GM21528 (cell line): Measurements from ENCODE around the gene MGLL.
"Not testable (repeated sequence)": the region's sequence is repeated elsewhere in the genome, so short reads cannot be mapped to it uniquely, and the experiment has no call there.

Experiments used
- ATAC-seq: cut with Tn5 transposase; IDR thresholded peaks from one replicate; pipeline ENCODE4 v1.9.1; 2021; ENCODE audit warnings: mild to moderate bottlenecking, moderate library complexity; ENCODE audit not compliant: unreplicated experiment, low FRiP score

Gene MGLL

DNA sequence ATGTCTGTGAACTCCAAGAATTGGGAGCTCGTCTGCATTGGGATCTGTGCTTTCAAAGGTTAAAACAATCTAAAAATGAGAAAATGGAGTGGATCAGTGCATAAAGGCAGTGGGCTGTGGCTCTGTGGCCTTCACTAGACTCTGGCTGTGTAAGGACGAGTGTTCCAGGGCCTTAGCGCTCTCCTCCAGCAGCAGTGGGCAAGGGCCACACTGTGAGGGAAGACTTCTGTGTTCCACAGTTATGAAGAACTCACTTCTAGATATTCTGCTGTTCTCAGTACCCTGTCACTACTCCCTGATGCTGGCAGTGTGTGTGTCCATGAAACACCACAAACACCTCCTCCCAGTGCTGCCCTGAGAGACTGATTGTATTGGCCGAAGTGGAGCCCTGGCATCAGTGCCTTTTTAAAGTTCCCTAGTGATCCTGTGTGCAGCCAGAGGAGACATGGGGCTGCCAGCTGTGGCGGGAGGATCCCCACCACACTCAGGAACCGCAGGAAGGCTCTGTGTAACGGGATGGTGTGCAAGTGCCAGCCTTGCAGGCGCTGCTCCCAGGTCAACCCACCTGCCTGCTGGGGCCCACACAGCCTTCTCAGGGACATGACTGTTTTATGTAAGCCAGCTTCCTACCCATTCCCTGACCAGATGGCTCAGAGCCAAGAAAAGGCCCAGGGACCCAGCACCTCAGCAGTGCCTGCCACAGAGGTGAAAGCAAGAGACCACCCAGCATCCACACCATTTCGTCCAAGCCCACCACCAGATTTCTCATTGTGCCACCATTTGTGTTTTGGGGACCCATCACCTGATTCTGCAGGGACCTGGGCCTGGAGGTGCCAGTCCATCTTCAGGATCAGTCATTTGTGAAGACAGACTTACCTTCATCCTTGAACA, 109.2 kb downstream of the MGLL start:
- ATAC-seq = no peak

DNA sequence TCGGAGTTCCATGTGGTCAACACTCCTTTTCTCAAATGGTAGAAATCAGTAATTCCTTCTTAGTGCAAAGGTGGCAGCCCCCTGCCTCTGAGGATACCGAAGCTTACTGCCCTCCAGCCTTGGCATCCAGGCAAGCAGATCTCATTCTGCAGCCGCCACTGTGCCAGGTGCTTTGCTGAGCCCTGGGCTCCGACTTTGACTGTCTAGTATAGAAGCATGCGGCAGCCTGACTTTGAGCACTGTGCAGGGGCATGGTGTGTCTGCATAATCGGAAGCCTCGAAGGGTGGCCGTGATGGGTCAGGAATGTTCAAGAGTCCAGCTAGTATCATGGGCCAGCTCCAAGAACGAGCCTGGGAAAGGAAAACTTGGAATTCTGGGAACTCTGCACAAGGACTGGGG, 109.9 kb downstream of the MGLL start:
- no peak for ATAC-seq

DNA sequence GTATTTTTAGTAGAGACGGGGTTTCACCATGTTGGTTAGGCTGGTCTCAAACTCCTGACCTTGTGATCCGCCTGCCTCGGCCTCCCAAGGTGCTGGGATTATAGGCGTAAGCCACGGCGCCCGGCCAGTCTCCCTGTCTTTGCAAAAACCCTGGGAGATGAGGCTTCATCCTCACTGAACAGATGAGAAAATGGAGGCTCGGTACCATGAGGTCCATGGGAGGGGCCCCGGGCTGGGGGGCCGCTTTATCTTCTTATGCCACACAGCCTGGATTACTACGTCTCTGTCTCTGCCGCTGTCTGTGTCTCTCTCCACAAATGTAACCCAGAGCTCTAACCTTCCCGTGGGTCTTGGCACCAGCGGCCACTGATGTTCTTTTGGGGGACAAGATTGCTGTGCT, 110.4 kb downstream of the MGLL start:
- no peak for ATAC-seq

DNA sequence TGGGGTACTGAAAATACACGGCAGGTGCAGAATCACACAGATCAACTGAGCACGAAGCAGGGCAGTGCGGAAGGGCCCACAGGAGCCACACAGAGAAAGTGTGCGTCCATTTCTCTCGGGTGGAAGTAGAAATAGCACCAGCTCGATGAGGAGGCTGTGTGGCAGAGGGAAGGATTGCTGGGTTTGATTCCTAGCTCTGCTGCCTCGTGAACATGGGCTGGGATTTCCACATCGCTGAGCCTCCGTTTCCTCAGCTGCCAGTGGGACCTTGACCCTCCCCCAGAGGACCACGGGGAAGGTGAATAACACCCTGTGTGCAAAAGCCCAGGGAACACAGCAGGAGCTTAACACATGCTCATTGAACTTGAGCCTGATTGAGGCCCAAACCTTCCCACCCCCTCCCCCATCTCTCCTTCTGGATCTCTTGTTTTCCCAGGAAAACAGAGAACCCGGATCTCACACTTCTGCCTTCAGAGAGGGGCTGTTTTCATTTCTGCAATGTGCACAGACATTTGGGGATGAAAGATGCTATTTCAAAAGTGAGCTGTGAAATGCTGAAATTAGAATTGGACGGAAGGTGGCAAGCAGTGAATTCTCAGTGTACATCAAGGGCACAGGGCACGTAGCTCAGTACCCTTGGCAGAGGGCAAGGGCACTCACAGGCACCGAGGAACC, 111.2 kb downstream of the MGLL start:
- ATAC-seq = no peak

DNA sequence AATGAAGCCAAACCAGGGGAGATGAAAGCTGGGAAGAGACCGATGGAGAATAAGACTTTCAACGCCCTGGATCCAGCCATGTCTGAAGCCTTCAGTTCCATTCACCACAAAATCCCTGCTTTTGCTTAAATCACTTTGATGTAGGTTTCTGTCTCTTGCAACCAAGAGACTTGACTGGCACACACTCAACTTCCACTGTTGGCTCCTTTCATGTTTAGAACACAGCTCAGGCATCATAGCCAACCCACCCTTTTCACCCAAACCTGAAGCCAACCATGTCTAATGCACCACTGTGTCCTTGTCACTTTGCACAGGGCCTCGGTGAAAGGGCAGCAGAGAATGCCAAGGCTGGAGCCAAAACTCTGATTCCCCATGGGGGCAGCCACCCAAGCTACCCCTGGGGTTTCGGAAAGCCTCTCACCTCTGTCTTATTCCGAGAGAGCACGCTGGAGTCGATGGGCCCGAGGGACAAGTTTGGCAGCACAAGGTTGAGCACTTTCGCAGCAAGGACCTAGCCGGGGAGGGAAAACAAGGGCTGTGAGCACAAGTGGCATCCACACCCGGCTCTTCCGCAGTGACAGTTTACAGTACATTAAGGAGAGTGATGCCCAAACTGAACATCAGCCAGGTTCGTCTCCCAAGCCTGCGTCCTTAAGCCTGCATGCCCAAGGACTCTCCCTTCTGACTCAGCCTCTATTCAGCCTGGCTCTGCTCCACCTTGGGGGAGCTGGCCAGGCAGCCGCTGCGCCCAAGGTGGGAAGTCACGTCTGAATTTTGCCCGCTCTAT, 112.0 kb downstream of the MGLL start:
- ATAC-seq = no peak

DNA sequence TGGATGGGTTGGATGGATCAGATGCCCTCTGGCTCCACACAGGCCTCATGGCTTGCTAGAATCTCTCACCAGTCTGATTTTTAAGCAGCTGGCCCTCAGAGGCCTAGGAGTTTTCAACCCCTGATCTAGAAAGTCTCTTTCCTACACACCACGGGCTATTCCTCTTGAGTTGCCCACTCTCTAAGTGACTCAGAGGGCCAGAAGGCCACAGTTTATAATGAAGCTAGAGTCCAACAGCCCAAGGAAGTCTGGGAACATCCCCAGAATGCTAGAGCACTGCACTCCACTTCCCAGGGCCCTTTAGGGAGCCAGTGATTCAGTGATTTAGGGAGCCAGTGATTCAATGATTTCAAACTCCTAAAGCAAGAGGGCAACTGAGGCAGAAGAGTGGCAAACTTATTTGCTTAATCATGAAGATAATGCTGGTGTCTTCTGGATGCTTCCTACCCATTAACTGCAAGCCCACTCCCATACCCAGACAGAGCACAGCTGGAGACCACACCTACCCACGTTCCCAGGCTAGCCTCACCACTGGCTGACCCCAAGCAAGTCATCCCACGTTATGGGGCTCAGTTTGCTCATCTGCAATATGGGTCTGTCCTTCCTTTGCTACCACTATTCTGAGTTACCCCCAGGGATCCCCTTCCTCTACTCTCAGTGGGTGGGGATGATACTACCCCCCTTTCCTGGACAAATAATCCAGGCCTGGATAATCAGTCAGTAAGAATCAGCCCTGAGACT, 112.8 kb downstream of the MGLL start:
- ATAC-seq = no peak

DNA sequence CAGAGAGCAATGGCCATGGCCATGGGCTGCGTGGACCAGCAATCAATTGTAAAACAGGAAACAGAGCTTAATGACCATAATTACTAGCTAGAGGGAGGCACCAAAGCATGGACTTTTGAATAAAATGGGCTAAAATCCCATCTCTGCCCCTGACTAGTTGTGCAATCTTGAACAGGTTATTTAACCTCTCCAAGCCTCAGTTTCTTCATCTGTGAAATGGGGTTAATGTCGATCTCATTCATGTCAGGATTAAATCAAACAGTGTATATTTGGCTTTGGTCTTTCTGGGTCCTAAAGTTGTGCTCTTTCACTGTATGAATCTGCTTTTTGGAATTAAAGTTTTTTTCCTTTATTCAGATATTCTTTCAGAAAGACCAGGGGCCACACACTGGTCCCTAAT, 113.5 kb downstream of the MGLL start:
- no peak for ATAC-seq

DNA sequence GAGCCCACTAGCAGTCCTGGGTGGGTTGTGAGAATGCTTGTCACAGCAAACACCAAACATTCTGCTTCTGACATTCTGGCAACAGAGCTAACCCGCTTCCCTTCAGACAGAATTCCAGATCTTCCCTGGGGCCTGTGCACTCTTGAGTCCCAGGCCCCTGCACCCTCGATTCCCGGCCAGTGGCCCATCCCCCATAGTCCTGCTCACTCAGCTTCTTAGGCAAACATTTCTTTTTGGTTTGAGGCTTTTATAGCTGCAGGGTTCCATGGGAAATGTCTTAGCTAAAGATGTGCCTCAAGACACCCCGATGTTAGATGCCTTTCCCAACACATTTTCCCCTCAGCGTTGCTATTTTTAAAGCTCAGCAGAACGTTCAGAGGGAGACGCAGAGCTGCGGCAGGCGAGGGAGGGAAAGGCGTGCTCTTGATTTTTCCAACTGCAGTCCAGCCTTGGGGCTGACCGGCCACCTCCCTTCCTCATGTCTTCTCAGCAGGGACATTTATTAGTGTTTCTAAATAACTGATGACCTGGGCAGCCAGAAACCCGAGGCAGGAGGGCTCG, 114.4 kb downstream of the MGLL start:
- no peak for ATAC-seq

DNA sequence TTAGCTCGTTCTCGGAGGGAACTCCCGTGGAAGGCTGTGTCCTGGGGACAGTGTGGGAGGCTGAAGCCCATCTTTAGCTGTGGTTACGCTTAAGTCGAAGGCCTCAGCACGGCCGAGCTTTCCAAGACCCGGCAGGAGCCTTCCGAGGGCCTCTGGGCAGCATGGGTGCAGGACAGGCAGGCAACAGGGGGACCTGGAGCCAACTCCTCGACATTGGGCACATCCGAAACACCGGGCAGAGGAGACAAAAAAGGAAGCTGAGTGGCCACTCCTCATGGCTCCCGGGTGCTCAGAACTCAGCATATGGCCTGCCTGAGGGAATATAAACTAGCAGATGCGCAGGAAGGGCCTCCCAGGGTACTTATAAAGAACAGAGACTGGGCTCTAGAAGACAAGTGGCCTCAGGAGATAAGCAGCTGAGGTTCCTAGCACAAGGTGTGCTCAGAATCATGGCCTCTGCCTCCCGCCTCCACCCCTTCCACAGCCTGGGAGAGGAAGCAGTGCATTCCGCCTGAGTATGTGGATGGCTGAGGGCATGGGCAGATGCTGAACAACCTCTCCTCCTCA, 115.4 kb downstream of the MGLL start:
- no peak for ATAC-seq

DNA sequence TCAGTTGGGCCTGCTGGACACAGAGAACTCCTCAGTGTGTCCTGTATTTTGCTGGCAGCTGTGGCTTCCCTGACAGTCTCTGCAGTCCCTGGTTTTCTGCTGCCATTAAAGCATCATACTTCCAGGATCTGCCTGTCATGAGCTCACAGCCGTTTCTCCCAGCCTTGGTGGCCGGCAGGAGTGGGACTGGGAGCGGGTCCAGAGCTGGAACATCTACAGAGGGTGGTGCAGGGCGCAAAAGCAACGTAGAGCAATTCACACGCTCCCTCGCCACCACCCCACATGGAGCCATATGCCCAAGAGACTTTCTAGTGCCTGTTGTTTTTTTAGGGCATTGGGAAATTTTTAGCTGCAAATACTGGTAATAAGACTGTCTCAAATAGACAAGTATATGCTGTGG, 116.0 kb downstream of the MGLL start:
- no peak for ATAC-seq

DNA sequence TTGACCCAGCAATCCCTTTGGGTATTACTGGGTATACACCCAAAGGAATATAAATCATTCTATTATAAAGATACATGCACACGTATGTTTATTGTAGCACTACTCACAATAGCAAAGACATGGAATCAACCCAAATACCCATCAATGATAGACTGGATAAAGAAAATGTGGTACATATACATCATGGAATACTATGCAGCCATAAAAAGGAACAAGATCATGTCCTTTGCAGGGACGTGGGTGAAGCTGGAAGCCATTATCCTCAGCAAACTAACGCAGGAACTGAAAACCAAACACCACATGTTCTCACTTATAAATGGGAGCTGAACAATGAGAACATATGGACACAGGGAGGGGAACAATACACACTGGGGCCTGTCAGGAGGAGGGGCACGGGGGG, 117.5 kb downstream of the MGLL start:
- not testable (repeated sequence) for ATAC-seq

DNA sequence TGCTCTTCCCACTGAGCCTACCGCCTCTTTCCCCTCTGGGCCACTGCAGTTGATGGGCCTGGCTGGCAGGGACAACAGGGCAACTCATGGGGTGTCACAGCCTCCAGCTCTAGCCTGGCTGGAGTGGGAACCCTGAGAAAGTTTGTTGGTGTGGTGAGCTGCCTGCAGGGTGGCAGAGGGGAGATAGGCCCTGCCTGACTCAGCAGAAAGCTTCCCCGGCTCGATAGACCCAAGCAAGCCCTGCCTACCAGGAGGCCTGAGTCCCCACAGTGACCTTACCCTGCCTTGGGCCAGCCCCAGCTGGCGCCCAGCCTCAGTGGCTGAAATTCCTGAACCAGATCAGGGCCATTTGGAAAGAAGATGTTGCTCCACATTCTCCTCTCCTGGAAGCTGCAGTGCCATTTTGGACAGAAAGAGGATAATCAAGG, 120.2 kb downstream of the MGLL start:
- no peak for ATAC-seq

DNA sequence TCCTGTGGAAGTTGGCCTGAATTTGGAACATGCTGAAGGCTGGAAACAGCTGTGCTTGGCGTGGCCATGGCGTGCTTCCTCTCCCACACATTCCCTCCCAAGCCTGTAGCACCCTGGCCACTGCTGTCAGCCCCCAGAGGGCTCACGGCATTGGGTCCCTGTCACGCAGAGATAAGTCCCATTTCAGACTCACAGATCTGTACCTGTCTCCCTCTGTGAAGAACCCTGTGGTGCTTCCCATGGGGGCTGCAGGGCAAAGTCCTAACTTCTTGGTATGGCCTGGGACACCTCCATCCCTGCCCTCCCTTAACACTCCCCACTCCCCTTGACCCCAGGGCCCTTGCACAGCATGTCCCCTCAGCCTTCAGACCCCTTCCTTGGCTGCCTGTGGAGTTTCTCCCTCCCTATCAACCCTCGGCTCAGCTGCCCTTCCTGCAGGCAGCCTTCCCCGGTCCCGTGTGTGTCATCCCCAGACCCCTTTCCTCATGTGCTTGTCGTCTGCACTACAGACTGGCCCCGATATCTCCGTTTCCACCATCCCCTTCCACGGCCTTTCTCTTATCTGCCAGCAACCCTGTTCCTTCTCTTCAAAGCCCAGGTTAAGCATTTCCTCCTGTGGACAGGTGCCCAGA, 120.9 kb downstream of the MGLL start:
- no peak for ATAC-seq

DNA sequence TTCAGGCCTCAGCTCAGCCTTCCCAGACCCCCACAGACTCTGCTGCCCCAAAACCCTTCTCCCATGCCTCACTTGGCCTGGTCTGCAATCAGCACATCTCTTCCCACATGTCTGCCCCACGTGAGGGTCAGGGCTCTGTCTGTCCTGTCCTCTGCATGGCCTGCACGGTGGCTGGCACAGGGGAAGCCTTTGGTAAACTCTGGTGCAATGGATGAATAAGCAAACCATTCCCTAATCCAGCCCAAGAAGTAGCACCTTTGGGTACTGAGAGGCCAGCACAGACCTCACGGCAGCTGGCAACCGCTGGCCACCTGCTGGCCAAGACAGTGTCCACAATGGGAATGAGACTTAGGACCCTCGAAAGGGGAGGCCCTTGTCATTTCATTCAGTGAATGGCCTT, 121.9 kb downstream of the MGLL start:
- ATAC-seq = no peak

DNA sequence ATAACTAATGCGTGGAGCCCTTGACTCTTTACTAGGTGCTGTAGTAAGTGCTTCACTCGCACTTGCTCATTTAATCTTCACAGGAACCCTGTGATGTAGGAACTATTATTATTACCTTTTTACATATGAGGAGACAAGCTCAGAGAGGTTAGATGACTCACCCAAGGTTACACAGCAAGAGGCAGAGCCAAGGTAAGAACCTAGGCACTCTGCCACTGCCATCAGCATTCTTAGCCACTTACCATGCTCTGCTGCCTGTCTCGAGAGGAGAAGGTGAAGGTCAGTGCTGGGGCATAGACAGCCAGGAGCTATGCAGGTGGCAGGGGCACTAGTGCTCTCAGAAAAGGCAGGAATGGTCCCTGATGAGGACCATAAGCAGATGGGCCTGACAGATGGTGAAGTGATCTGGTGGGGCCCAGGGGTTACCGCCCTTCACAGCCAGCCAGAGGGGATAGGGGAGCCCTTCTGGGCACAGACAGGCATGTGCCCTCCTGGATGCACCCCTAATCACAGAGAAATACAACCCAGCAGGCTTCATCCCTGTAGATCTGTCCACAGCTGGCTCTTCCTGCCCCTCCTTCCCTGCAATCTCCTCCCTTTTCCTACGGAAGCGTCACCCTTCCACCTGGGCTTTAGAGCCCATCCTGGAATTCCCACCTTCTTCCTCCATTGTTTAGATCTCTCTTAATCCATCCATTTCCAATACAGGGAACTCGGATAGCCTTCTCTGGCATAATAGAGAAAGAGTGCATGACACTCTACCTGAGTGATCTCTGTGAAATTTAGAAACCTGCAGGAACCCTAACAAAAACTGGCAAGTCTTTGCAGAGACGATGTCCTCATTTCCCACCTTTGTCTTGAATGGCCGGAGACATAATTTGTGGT, 122.7 kb downstream of the MGLL start:
- no peak for ATAC-seq

DNA sequence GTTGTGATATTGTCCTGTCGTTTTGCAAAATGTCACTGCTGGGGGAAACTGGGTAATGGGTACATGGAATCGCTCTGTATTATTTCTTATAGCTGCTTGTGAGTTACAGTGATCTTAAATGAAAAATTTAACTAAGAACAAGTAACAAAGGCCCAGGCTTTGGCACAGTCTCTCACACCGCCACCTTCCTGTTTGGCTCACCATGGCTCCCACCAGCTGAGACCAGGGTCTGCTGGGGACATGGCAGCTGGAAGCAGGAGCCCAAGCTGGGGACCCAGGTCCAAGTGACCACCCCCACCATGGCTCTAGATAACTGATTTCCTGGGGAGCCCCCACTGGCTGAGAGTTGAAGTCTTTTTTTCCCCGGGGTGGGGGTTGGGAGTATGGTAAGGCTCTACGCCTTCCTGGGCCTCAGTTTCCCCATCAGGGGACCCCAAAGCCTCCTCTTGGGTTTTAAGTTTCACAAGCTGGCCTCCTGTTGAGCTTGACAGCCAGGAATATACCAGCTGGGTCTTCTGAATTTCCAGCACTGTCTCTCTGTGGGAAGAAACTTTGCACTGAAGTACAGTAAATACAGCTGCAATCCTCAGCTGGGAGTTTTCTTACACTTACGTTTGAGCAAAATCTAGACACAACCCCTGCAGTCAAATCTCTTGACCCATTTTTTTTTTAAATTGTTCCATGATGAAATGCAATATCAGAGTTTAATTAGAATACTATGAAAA, 123.5 kb downstream of the MGLL start:
- ATAC-seq = no peak

DNA sequence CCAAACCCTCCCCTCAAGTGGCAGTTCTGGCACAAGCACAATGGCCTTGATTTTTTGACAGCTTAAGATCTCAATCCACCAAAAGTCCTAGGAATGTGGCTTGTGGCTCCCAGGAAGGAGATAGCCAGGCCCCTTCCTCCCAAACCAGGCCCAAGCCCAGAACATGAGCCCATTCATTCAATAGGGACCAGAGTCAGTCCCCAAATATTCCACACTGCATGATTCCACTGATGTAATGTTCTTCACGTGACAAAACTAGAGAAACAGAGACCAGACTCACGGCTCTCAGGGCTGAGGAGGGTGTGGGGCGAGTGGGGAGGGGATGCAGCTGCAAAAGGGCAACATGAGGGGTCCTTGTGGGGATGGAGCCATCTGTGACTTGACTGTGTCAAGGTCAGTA, 124.0 kb downstream of the MGLL start:
- ATAC-seq = no peak
